GM06990 (cell line): ENCODE data around the gene DNPH1.

Experiments used
- DNase-seq: peaks from one replicate; pipeline ENCODE4 v3.0.0-alpha.2; 2011; ENCODE audit not compliant: insufficient read length; ENCODE audit errors: extremely low read depth
- H3K27me3 ChIP-seq: replicated peaks from 2 replicates; pipeline ENCODE4 v1.6.0; 2011; ENCODE audit warnings: low read length; ENCODE audit not compliant: control insufficient read depth, insufficient read depth
- H3K36me3 ChIP-seq: 2 replicates; pipeline ENCODE4 v1.5.1; 2011; ENCODE audit warnings: low read length; ENCODE audit not compliant: control insufficient read depth, insufficient read depth
- H3K4me3 ChIP-seq: replicated peaks from 2 replicates; pipeline ENCODE4 v1.5.1; 2011; ENCODE audit warnings: low read depth, mild to moderate bottlenecking, control low read depth, low read length
- TF ChIP-seq, protein P1 (sequence below): IDR thresholded peaks from 2 replicates; pipeline ENCODE4 v1.5.1; 2011; ENCODE audit warnings: low read length, control low read depth, mild to moderate bottlenecking, inconsistent platforms; ENCODE audit not compliant: insufficient read depth, poor library complexity, severe bottlenecking

Gene DNPH1

DNA sequence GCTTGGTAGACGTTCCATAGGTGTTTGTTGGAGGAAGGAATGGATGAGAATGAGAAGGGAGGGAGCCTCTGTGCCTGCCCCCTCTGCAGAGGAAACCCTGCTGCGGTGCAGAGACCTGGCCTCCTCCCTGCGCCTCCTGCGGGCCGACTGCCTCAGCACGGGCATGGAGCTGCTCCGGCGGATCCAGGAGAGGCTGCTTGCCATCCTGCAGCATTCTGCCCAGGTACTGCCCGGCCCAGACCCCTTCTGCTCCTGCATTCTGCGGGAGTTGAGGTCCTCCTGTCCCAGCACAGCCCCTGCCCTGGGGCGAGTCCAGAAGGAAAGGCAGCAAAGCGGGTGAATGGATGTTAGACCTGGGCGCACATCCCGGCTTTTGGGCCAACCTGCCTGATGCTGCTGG is 6.1 kb downstream of the DNPH1 start:
- no peak for DNase-seq
- peaks cover 33% of the 10 kb centered on the region for H3K36me3 ChIP-seq
- no peak overlapping the region for H3K4me3 ChIP-seq
- TF ChIP-seq, protein P1, sequence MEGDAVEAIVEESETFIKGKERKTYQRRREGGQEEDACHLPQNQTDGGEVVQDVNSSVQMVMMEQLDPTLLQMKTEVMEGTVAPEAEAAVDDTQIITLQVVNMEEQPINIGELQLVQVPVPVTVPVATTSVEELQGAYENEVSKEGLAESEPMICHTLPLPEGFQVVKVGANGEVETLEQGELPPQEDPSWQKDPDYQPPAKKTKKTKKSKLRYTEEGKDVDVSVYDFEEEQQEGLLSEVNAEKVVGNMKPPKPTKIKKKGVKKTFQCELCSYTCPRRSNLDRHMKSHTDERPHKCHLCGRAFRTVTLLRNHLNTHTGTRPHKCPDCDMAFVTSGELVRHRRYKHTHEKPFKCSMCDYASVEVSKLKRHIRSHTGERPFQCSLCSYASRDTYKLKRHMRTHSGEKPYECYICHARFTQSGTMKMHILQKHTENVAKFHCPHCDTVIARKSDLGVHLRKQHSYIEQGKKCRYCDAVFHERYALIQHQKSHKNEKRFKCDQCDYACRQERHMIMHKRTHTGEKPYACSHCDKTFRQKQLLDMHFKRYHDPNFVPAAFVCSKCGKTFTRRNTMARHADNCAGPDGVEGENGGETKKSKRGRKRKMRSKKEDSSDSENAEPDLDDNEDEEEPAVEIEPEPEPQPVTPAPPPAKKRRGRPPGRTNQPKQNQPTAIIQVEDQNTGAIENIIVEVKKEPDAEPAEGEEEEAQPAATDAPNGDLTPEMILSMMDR, result no peak
- H3K27me3 ChIP-seq, result no peaks in the 10 kb centered on the region

DNA sequence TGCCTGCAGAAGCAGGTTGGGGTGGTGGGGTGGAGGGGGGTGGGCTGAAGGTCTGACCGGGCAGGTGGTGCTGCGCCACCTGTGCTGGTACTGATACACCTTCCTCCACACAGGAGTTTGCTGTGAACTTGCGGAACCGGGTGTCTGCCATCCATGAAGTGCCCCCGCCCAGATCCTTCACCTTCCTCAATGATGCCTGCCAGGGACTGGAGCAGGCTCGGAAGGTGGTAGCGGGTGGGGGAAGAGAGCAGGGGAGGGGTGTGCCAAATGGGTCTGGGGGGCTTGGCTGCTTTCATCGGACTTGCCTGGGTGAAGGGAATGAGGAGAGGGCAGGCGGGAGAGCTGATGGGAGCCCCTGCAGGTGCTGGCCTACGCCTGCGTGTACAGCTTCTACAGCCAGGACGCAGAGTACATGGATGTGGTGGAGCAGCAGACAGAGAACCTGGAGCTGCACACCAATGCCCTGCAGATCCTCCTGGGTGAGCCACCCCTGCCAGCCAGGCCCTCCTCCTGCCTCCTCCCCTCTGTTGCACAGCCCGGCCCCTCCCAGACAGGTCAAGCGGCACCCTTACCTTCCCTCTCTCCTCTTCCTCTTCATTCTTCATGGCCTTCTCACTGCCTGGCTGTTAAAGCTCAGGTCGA is 6.7 kb downstream of the DNPH1 start:
- DNase-seq, result no peak
- no peaks in the 10 kb centered on the region for H3K27me3 ChIP-seq
- TF ChIP-seq, protein P1, result no peak
- H3K36me3 ChIP-seq, result peaks cover 33% of the 10 kb centered on the region
- H3K4me3 ChIP-seq, result no peak overlapping the region

DNA sequence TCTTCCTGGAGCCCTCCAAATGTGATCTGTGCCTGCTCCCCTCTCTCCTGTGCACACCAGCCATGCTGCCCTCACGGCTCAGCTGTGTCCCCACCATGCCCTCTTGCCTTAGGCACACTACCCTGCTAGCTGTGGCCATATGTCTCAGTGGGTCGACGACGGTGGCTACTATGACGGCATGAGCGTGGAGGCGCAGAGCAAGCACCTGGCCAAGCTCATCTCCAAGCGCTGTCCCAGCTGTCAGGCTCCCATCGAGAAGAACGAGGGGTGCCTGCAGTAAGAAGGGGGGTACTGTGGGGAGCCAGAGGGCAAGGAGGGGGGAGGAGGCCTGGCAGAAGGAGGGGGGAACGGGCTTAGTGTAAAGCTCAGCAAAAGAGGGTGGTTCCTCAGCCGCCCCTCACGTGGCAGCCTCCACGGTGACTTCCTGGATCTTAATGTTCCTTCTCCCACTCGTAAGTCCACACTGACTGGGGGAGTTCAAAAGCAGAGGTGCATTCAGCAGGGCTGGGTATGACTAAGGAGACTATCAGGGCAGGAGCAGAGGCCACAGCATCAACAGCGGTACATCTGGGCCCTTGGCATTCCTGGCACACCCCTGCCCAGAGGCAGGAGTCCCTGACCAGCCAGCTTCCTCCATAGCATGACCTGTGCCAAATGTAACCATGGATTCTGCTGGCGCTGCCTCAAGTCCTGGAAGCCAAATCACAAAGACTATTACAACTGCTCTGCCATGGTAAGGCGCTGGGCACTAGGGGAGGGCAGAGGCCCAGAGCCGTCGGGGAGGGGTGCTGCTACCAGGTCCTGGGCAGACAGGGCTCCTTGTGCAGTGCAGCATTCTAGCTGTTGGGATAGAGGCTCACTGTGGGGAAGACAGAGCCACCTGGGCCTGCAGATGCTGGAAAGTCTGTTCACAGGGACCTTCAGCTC is 8.0 kb downstream of the DNPH1 start:
- TF ChIP-seq, protein P1, result no peak
- DNase-seq, result no peak
- H3K4me3 ChIP-seq, result no peak overlapping the region
- H3K27me3 ChIP-seq, result no peaks in the 10 kb centered on the region
- peaks cover 38% of the 10 kb centered on the region for H3K36me3 ChIP-seq

DNA sequence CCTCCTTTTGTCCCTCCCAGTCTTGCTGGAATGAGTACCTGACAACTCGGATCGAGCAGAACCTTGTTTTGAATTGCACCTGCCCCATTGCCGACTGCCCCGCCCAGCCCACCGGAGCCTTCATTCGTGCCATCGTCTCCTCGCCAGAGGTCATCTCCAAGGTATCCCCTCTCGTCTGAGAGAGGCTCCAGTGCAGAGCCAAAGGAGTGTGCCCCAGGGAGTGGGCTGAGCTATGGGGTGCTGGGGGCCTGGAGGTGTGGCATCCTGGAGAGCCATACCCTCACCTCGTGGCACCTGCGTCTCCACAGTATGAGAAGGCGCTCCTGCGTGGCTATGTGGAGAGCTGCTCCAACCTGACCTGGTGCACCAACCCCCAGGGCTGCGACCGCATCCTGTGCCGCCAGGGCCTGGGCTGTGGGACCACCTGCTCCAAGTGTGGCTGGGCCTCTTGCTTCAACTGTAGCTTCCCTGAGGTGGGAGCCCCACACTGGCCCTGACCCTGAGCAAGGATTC is 8.8 kb downstream of the DNPH1 start:
- H3K27me3 ChIP-seq, result no peaks in the 10 kb centered on the region
- H3K4me3 ChIP-seq, result no peak overlapping the region
- H3K36me3 ChIP-seq, result peaks cover 39% of the 10 kb centered on the region
- no peak for DNase-seq
- TF ChIP-seq, protein P1, result no peak

DNA sequence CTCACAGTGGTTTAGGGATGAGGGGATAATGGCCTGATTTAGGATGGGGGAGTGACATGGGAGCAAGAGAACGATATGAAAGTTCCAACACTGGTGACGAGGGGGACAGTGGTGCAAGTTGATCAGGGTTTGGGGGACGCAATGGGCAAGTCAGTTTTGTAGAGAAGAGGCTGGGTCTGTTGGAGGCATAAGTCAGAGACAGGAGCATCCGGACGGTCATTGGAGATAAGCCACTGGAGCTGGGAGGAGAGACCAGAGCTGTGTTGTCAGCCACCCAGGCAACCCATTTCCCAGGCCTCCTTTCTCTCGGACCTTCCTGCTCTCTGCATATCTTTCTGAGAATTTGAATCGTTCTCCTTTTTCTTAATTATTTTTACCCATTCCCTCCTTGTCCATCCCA is 9.5 kb downstream of the DNPH1 start:
- peaks cover 42% of the 10 kb centered on the region for H3K36me3 ChIP-seq
- TF ChIP-seq, protein P1, result no peak

More for the DNA sequence above, 9.5 kb downstream of the DNPH1 start:
- no peak for DNase-seq
- Histone ChIP-seq H3K4me3 (no peak overlapping the region), H3K27me3 (no peaks in the 10 kb centered on the region)
